Measurements from ENCODE around the gene KLF16.

DNA sequence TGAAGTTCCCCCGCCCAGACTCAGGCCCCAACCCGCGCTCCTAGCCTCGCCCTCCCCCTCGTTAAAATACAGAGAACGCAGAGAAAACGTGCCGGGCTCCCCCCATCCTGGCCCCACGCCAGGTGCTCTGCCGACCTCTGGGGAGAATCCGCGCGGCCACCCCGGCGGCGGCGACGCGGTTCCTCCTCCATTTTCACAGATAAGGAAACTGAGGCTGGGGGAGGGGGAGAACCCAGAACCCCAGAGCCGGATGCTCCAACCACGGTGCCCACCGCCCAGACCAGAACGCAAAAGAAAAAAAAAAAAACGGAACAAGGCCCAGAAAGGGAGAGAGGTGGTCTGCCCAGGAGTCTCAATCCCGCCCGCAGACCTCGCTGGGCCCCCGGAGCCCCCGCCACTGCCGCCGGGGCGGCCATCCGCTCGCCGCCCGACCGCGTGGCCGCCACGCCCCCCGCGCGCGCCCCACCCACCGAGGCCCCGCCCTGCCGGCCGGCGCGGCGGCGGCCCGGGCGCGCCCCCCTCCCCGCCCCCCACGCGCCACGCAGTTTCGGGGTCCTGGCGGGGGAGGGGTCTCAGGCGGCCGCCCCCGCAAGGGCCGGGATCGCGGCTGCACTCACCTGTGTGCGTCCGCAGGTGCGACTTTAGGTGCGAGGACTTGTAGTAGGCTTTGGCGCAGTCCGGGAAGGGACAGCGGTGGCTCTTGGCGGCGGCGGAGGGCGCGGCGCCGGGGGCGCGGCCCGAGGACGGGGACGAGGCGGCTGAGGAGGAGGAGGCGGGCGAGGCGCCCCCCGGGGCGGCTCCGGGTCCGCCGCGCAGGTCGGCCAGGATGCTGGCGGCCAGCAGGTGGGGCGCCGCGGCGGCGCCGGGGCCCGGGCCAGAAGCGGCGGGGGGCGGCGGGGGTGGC is 703 bp downstream of the KLF16 start:
- TF ChIP-seq EZH2 (IDR thresholded peaks at IDR 0.05; ENCODE audit: insufficient read depth, poor library complexity, severe bottlenecking), result no peak
- no peak for TF ChIP-seq EZH2phosphoT487 (IDR thresholded peaks at IDR 0.05; ENCODE audit: insufficient read depth, low read depth)

Data from GM23248 (cell line).